Measurements from ENCODE around the gene EXT2. TPM values are rescaled to one million over a fixed set of nuclear protein-coding genes. Genes with fewer than 3 reads are reported as not detected.

EXT2 gene
- total RNA-seq, 2 donors from 2014 or later: 16.9 to 28.9 TPM

DNA sequence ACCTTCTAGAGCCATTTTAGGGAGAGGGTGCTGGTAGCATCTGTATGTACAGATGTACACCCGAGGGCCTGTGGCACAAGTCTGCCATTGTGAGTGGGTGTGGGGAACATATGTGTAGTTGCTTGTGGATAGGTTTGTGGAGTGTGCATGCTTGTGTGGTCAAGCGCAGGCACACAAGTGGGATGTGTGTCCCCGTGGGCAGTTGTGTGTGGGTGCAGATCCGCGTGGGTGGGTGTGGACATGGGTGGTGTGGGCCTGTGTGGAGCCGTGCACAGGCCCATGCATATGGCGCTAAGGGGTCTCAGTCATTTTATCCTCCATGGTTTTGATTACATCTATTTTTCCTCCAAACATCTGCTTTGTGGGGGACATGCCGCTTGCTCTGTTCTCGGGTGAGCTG is 185.7 kb downstream of the EXT2 start:
- Mint-ChIP-seq H3K9me3 (no peaks in the 10 kb centered on the region), H3K4me3 (no peak overlapping the region), H3K27me3 (no peaks in the 10 kb centered on the region), H3K27ac (no peak overlapping the region), H3K36me3 (ENCODE audit: low read depth) (no peaks in the 10 kb centered on the region), H3K4me1 (no peaks in the 10 kb centered on the region)
- no peak for ATAC-seq (replicated peaks)

DNA sequence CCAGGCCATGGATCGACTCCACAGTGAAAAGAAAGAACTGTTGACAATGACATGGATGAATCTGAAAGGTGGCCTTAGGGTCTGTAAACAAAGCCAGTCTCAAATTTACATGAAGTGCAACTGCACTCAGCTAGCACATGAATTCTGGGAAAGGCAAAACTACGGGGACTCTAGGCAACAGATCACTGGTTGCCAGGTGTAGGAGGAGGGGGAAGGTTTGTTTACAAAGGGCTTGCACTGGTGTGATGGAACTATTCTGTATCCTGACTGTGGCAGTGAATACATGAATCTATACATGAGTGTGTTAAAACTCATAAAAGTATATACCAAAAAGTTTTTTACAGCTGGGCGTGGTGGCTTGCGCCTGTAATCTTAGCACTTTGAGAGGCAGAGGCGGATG is 187.1 kb downstream of the EXT2 start:
- Mint-ChIP-seq H3K27ac (no peak overlapping the region), H3K4me3 (no peak overlapping the region), H3K4me1 (no peaks in the 10 kb centered on the region), H3K36me3 (ENCODE audit: low read depth) (no peaks in the 10 kb centered on the region), H3K27me3 (no peaks in the 10 kb centered on the region), H3K9me3 (no peaks in the 10 kb centered on the region)
- no peak for ATAC-seq (replicated peaks)

DNA sequence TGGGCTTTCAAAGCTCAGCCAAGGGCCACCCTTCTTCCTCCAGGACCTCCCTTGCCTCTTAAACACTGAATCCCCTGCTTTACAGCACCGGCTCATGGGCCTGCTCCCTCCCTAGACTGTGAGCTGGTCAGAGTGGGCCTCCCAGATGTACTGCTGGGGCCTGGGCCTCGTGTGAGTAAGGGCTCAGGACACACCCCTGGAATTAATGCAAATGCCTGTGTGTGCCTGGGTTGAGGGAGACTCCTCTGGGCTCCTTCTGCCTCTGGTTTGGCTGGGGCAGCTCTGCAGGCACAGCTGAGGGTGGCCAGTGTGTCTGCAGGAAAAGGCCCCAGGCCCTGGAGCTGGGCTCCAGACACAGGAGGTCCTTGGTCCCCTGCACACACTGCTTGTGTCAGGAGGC is 190.3 kb downstream of the EXT2 start:
- Mint-ChIP-seq H3K36me3 (ENCODE audit: low read depth) (no peaks in the 10 kb centered on the region), H3K27ac (no peak overlapping the region), H3K27me3 (peaks cover 5% of the 10 kb centered on the region), H3K9me3 (no peaks in the 10 kb centered on the region), H3K4me1 (no peaks in the 10 kb centered on the region), H3K4me3 (no peak overlapping the region)
- ATAC-seq (replicated peaks): no peak

DNA sequence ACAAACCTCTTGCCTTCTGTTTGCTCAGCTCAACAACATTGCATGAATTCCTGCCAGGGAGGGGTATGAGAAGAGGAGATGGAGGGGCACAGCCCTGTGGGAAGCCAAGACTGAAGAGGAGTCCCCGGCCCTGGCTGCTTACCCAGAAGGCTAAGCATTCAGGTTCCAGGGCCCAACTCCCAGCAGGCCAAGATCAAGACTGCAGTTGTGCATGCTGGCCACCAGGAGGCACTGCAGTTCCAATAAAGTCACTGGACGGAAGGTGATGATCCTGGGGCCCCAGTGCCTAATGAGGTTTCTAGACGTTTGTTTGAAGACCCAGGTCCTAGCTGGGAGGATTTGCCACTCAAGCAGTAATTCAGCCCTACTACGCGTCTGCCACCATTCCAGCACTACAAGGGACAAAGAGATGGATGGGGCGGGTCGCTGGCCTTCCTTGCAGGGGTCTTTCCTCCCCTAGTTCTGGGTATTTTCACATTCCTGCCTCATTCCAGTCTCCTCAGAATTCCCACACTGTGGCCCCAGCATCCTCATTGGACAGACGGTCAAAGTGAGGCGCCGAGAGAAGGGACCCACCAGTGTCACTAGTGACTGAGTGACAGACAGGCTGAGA is 190.9 kb downstream of the EXT2 start:
- ATAC-seq (replicated peaks): peak; percentile 74
- no peak overlapping the region for H3K27ac Mint-ChIP-seq

DNA sequence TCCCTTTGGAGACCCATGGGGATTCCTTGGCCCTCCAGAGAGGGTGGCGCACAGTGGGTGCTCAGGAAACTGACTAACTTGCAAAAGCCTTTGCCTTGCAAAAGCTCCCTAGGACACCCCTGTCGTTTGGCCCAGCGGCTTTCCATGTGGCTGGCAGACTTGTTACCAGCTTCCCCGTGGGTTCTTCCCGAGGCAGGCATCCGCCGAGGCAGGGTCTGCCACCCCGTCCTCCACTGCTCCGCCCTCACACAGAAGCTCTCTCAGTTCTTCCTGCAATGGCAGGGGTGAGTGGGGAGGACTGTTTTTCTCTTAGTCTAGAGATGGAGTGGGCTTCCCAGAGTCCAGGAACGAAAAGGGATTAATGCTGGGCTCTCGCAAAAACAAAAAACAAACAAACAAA is 191.4 kb downstream of the EXT2 start:
- Mint-ChIP-seq H3K27ac (no peak overlapping the region), H3K27me3 (peaks cover 5% of the 10 kb centered on the region), H3K4me3 (no peak overlapping the region), H3K4me1 (no peaks in the 10 kb centered on the region), H3K9me3 (no peaks in the 10 kb centered on the region), H3K36me3 (ENCODE audit: low read depth) (no peaks in the 10 kb centered on the region)
- ATAC-seq (replicated peaks): no peak

More for the DNA sequence above, 190.9 kb downstream of the EXT2 start:
- peaks cover 5% of the 10 kb centered on the region for H3K27me3 Mint-ChIP-seq
- H3K4me1 Mint-ChIP-seq: no peaks in the 10 kb centered on the region
- no peak overlapping the region for H3K4me3 Mint-ChIP-seq
- H3K9me3 Mint-ChIP-seq: no peaks in the 10 kb centered on the region
- no peaks in the 10 kb centered on the region for H3K36me3 Mint-ChIP-seq (ENCODE audit: low read depth)

DNA sequence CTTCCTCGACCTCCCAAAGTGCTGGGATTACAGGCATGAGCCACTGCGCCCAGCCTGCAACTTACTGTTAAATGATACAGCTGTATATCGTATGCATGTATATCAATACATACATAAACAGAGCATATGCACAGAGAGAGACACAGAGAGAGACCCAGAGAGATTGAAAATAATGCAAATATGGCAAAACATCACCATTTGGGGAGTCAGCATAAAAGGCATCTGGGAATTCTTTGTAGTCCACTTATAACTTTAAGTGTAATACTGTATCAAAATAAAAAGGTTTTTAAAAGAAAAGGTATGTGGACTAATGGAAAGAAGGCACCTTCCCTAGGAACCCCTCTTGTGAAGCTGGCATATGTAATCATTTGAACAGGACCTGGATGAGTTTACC is 192.7 kb downstream of the EXT2 start:
- H3K4me1 Mint-ChIP-seq: no peaks in the 10 kb centered on the region
- peaks cover 5% of the 10 kb centered on the region for H3K27me3 Mint-ChIP-seq
- no peaks in the 10 kb centered on the region for H3K9me3 Mint-ChIP-seq
- H3K4me3 Mint-ChIP-seq: no peak overlapping the region
- ATAC-seq (replicated peaks): no peak
- H3K36me3 Mint-ChIP-seq (ENCODE audit: low read depth): no peaks in the 10 kb centered on the region
- no peak overlapping the region for H3K27ac Mint-ChIP-seq

DNA sequence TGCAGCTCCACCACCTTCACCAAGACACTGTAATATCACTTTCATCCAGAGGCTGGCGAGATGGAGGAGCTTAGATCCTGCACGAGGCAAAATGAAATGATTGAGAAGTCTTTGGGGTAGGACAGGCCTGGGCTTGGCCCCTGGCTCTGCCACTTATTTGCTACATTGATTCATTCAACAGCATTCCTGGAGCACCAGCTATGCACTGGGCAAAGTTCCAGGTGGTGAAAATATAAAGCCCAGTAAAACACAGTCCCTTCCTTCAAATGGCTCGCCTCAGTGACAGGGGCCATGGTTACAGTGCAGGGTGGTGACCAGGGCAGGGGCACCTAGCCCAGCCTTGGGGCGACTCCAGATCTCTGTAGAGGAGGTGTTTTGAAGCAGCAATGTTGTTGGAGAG is 194.7 kb downstream of the EXT2 start:
- Mint-ChIP-seq H3K27me3 (peaks cover 5% of the 10 kb centered on the region), H3K27ac (no peak overlapping the region), H3K4me3 (no peak overlapping the region), H3K36me3 (ENCODE audit: low read depth) (no peaks in the 10 kb centered on the region), H3K4me1 (no peaks in the 10 kb centered on the region), H3K9me3 (no peaks in the 10 kb centered on the region)
- no peak for ATAC-seq (replicated peaks)

Other genes with a start within 250 kb of the EXT2 start
- 10 to 100 TPM; 26.5 to 42.4 TPM for gene ALKBH3, start 214.8 kb upstream of the EXT2 start, total RNA-seq
- gene C11orf96, start 153.0 kb upstream of the EXT2 start, total RNA-seq: under 1 TPM in 1 of 2 donors, not detected in 1; 0.26 TPM
- gene ACCSL, start 47.7 kb upstream of the EXT2 start, total RNA-seq: not detected
- gene ACCS, start 29.4 kb upstream of the EXT2 start, total RNA-seq: 1 to 10 TPM; 5.7 to 7.3 TPM
- gene ALX4, start 214.5 kb downstream of the EXT2 start, total RNA-seq: not detected

Data from activated T-helper 17 cell treated with anti-CD3 and anti-CD28 coated beads, Interleukin-2, amount 50 U/mL, for 72 hours (primary cell).